ENCODE data around the gene COLGALT1.
"Not testable (repeated sequence)": the region's sequence is repeated elsewhere in the genome, so short reads cannot be mapped to it uniquely, and the experiment has no call there.

The COLGALT1 gene

DNA sequence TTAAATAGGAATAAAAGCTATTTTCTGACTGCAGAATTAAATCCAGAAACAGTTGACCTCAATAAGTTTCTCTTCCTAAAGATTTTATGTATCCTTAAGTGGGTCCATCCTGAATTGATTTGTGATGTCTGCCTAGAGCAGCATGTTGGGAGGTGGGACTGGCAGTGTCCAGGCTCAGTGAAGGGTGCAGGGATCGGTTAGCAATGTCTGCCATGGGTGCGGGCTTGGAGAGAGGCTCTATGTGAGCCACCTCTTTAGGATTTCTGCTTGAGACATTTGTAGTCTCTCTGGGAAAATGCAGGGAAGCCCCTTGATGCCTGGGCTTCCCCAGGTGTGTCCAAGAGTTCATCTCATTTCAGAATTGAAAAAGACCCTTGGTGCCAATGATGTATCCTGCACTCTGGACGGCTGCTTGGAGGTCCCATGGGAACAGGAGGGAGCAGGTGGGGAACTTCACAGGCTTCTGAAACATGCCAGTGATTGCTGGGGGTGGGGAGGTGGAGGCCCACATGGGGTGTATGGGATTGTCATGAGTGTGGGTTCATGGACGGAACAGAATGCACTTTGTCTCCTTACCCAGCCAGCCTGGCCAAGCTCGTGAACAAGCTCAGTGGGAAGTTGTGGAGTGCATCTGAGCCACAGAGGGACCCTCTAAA, 6.2 kb upstream of the COLGALT1 start:
- TF ChIP-seq, protein P1, sequence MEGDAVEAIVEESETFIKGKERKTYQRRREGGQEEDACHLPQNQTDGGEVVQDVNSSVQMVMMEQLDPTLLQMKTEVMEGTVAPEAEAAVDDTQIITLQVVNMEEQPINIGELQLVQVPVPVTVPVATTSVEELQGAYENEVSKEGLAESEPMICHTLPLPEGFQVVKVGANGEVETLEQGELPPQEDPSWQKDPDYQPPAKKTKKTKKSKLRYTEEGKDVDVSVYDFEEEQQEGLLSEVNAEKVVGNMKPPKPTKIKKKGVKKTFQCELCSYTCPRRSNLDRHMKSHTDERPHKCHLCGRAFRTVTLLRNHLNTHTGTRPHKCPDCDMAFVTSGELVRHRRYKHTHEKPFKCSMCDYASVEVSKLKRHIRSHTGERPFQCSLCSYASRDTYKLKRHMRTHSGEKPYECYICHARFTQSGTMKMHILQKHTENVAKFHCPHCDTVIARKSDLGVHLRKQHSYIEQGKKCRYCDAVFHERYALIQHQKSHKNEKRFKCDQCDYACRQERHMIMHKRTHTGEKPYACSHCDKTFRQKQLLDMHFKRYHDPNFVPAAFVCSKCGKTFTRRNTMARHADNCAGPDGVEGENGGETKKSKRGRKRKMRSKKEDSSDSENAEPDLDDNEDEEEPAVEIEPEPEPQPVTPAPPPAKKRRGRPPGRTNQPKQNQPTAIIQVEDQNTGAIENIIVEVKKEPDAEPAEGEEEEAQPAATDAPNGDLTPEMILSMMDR (IDR thresholded peaks at IDR 0.05; ENCODE audit: control insufficient read depth, extremely low read depth, insufficient read depth): no peak
- no peak overlapping the region for H3K4me3 ChIP-seq (ENCODE audit: low read depth, low read length)
- no peak for DNase-seq (ENCODE audit: low read depth)

DNA sequence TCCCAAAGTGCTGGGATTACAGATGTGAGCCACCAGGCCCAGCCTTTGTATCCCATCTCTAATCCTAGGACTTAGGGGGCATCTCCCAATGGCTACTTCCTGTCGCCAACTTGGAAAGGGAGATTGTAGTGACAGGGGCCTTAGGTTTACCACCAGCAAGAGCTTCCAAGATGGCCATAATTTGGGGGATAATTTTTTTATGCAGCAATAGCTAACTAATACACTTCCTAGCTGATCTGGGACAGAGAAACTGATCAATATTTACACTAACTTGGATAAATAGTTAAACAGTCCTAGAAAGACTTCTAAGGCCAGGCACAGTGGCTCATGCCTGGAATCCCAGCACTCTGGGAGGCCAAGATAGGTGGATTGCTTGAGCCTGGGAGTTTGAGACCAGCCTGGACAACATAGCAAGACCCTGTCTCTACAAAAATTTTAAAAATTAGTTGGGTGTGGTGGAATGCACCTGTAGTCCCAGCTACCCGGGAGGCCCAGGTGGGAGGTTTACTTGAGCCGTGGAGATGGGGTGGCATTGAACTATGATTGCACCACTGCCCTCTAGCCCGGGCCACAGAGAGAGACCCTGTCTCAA, 5.3 kb upstream of the COLGALT1 start:
- TF ChIP-seq, protein P1 (IDR thresholded peaks at IDR 0.05; ENCODE audit: control insufficient read depth, extremely low read depth, insufficient read depth): no peak
- H3K4me3 ChIP-seq (ENCODE audit: low read depth, low read length): no peak overlapping the region
- no peak for DNase-seq (ENCODE audit: low read depth)

DNA sequence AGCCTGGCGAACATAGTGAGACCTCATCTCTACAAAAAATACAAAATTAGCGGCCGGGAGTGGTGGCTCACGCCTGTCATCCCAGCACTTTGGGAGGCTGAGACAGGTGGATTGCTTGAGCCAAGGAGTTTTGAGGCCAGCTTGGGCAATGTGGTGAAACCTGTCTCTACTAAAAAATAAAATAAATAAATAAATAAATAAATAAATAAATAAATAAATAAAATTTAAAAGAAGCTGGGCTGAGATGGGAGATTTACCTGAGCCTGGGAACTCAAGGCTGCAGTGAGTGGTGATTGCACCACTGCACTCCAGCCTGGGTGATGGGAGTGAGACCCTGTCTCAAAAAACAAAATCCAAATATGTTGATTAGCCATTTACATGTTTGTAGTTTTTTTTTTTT, 2.7 kb upstream of the COLGALT1 start:
- not testable (repeated sequence) for DNase-seq (ENCODE audit: low read depth); H3K4me3 ChIP-seq (ENCODE audit: low read depth, low read length)

DNA sequence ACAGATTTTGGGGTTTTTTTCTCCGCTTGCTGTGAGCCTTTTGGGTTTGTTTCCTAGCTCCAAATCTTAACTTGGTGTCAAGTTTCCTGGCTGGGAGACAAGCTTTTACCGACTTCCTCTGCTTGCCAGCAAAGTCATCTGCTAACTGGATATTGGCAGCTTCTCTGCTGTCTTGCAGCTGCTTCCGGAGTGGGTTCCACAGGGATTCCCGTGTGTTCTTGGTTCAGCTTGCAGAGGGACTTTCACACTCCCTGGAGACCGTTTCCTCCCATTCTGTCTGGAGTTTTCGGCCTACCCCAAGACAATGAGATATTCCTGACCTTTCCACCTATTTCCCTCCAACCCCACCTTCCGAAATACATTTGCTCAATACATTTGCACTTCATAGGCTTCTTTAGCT, 2.2 kb upstream of the COLGALT1 start:
- TF ChIP-seq, protein P1 (IDR thresholded peaks at IDR 0.05; ENCODE audit: control insufficient read depth, extremely low read depth, insufficient read depth): no peak
- DNase-seq (ENCODE audit: low read depth): peak; percentile 42
- no peak overlapping the region for H3K4me3 ChIP-seq (ENCODE audit: low read depth, low read length)

DNA sequence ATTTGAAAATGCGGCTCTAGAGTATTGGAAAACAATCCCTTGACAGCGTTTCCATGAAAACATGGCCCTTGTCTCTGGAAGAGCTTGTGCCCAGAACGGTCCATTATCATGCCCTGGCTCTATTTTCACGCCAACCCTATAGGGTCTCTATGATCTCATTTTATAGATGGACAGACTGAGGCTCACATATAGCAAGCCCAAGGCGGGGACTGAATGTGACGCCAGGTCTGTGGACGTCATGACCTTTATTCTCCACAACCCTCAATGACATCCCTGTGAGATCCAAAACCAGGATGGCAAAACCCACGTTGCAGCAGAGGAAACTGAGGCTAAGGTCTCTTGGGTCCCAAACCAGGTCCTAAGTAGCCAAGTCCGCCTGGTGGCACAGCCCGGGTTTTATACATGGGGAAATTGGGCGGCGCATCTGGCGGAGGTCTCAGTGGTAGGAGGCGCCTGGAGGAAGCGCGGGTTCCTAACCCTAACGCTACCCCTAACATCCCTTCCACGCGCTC, 425 bp upstream of the COLGALT1 start:
- no peak for DNase-seq (ENCODE audit: low read depth)
- TF ChIP-seq, protein P1 (IDR thresholded peaks at IDR 0.05; ENCODE audit: control insufficient read depth, extremely low read depth, insufficient read depth): no peak
- peak overlapping the region; percentile 94 for H3K4me3 ChIP-seq (ENCODE audit: low read depth, low read length)

DNA sequence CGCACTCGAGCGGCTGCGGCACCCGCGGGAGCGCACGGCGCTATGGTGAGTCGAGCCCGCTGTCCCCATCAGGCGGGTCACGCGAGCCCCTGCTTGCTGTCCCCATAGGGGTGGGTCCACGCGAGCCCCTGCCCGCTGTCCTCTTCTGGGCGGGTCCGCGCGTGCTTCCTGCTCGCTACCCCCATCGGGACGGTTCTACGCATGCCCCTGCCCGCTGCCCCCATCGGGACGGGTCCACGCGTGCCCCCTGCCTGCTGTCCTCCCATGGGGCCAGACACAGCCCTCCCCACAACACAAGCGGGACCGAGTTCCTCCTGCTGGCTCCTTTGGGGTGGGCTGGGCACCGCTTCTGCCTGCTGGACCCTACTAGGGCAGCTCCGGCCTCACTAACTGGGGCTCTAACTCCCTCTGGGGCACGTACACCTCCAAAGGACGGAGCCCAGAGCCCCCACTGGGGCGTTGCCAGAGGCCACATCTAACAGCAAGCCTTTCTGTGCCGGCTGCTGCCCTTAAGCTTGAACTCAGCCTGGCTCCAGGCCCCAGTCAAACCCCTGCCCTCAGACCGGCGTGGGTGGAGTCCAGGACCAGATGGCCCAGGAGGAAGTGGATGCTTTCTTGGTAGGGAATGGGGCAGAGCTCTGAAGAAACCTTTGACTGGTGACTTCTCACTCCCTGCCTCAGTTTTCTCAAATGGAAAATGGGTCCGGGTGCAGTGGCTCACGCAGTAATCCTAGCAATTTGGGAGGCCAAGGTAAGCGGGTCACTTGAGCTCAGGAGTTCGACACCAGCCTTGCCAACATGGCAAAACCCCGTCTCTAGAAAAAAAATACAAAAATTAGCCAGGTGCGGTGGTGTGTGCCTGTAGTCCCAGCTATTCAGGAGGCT, 722 bp downstream of the COLGALT1 start:
- DNase-seq (ENCODE audit: low read depth): no peak
- peak overlapping the region; percentile 94 for H3K4me3 ChIP-seq (ENCODE audit: low read depth, low read length)
- TF ChIP-seq, protein P1 (IDR thresholded peaks at IDR 0.05; ENCODE audit: control insufficient read depth, extremely low read depth, insufficient read depth): no peak

DNA sequence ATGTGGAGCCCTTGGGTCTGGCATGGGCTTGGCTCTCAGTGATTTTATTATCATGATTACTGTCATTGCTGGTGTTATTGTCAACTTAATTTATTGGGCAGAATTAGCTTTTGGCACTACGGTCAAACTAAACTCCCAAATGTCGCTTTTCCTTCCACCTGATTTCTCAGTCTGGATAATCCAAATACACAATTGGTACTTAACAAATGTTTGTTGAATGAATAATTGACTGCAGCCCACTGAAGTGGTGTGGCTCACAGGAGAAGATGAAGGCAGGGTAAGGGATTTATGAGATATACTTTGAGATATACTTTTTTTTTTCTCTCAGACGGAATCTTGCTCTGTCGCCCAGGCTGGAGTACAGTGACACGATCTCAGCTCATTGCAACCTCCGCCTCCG, 1.5 kb downstream of the COLGALT1 start:
- H3K4me3 ChIP-seq (ENCODE audit: low read depth, low read length): peak overlapping the region; percentile 94
- DNase-seq (ENCODE audit: low read depth): no peak
- TF ChIP-seq, protein P1 (IDR thresholded peaks at IDR 0.05; ENCODE audit: control insufficient read depth, extremely low read depth, insufficient read depth): no peak
